RPMI7951 (cell line): ENCODE data around the gene RNF208. TPM values are rescaled to one million over a fixed set of nuclear protein-coding genes. Genes with fewer than 3 reads are reported as not detected.
A peak's percentile ranks its signal among the peaks of the same experiment; 100 is the strongest.
"Not testable (repeated sequence)": the region's sequence is repeated elsewhere in the genome, so short reads cannot be mapped to it uniquely, and the experiment has no call there.

Experiments
- DNase-seq: peaks from one replicate; pipeline ENCODE4 v3.0.0-alpha.2; 2012; ENCODE audit warnings: low read depth
- total RNA-seq: library from RNA; depleted of rRNA; stranded (reverse); fragments of >200 nt; shearing (Covaris generic); gene quantifications from 2 replicates; pipeline ENCODE4 v1.2.3, GENCODE V29; 2014

RNF208 gene
- total RNA-seq, 1 experiment from 2014 or later: not detected

DNA sequence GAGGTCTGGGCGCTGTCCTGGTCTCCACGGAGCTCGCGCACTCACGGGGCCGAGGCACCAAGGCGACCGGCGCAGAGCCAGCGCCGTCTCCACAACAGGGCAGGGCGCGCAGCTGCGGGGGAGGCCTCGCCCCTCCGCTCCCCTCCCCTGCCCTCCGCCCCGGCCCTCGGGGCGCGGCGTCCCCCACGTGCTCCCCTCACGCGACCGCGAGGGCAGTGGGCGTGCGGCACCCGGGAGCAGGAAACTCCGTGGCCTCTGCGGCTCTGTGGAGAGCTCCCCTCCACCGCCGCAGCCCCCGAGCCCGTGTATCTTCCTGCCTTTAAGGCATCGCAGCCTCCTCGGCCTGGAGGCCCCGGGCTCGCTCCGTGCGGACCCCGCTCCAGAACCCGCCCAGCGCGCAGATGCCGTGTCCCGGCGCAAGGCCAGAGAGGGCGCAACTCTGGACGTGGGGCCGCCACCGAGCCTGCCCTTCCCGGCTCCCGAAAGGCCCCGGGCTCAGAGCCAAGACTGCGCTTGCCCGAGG is 18.3 kb upstream of the RNF208 start:
- peak; percentile 83 for DNase-seq

DNA sequence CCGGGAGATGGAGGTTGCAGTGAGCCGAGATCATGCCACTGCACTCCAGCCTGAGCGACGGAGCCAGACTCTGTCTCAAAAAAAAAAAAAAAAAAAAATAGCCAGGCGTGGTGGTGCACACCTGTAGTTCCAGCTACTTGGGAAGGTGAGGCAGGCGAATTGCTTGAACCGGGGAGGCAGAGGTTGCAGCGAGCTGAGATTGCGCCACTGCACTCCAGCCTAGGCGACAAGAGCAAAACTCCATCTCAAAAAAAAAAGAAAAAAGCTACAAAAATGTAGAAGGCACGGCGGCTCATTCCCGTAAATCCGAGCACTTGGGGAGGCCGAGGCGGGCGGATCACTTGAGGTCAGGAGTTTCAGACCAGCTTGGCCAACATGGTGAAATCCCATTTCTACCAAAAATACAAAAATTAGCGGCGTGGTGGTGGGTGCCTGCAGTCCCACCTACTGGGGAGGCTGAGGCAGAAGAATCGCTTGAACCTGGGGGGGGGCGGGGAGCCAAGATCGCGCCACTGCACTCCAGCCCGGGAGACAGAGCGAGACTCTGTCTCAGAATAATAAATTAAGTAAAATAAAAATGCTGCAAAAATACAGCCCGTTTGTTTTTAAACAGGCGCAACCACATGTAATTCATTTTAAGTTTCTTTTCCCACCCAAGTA is 17.6 kb upstream of the RNF208 start:
- DNase-seq: not testable (repeated sequence)

DNA sequence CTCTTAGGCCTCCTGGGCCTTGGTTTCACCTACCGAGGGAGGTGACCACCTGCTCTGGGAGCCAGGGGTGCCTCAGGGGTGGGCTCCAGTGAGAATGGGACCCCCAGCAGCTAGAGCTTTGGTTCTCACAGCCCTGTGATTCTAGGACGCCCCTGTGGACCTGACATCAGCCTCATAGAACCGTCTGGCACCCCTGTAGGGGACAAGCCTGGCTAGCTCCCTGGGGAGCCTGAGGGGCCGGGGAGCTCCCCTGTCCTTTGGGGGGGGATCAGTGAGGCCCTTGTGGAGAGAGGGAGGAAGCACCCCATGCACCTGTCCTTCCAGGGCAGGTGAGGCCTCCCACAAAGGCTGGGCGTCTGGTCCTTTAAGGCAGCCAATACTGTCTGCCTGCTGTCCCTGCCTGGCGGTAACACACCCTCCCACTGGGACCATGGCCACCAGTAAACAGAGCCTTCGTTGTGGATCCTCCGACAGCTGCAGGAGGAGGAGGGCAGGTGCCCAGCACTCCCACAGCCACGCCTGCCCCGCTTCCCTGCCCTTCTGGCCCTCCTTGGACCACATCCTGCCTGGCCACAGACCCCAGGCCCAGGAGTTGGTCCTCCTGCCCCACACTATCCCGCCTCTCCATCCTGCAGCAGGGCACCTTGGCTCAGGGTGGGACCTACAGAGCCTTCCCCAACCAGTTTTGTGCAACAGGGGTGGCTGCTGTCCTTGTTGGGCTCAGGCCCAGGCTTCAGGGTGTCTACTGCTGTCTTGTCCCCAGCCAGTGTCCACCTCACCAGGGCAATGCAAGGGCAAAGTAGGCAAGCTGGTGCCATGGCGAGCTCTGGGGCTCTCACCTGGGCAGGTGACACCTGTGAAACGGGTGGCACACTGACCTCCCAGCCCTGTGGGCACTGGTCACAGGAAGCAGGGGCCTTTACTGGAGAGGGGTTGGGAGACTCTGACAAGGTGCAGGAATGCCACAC is 16.0 kb upstream of the RNF208 start:
- no peak for DNase-seq

DNA sequence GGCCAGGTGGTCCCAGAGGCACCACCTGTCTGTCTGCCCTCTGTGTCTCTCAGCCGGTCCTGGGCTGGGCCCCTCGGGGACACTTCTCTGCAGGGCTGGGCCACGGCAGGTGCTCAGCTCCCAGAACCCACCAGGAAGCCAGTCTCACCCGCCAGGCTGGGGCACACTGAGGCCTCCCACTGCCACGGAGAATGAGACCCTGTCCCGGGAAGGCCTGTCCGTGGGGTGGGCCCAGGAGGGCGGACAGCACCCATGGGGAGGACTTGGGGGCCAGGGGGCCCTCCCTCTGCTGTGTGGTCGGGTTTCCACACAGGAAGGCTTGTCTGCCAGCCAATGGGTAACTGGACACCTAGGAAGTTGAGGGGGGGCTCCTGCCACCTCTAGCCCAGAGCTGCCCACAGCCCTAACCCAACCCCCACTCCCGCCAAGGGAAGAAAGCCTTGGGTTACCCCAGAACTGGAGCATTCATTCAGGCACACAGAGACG is 14.9 kb upstream of the RNF208 start:
- no peak for DNase-seq

DNA sequence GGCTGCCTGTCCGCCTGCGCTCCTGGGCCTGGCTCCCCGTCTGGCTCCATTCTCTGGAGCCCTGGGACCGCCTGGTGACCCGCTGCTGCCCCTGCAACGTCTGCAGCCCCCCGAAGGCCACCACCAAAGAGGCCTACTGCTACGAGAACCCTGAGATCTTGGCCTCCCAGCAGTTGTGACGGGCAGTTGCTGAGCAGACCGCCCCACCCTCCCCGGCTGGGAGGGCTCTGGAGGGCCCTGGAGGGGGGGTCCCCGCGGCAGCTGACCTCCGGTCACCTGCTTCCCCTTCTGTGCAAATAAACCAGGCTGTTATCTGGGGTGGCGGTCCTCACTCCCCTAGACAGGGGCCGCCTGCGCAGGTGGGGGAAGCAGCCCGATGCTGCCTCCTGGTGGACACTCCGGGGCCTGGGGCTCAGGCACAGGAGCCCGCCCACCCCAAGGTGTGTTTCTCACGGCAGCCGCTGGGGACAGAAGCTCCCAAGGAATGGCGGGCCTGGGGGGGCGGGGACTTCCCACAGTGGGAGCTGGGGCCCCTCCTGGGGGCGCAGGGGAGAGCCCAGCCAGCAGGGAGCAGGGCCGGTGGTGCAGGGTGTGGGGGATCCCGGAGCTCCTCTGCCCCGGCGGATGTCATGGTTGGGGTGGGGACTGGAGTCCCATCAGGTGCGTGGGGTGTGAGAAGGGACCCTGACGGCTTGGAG is 14.3 kb upstream of the RNF208 start:
- peak; percentile 58 for DNase-seq

DNA sequence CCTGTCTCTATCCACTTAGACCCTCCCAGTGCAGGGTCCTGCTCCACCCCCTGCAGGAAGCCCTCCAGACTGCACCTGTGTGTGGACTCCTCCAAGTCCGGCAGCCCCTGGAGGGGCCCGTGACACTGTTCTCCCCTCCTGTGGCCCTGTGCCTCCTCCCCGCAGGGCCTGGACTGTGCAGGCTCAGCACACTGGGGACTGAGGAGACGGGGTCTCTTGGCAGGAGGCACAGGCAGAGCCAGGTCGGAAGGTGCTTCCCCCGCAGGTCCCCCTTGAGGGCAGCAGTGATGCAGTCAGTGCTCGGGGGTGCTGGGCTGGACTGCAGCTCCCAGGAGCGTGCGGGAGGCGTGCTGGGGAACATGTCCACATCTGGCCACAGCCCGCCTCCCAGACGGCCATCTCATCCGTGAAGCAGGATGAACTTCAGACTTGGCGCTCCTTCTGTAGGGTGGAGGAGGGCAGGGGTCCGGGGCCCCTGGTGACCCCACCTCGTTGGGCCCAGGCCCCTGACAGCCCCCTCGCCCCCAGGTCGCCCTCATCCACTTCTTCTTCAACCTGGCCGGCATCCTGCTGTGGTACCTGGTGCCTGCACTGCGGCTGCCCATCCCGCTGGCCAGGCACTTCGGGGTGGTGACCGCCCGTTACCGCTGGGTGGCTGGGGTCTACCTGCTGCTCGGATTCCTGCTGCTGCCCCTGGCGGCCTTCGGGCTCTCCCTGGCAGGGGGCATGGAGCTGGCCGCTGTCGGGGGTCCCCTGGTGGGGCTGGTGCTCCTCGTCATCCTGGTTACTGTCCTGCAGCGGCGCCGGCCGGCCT is 13.6 kb upstream of the RNF208 start:
- no peak for DNase-seq

DNA sequence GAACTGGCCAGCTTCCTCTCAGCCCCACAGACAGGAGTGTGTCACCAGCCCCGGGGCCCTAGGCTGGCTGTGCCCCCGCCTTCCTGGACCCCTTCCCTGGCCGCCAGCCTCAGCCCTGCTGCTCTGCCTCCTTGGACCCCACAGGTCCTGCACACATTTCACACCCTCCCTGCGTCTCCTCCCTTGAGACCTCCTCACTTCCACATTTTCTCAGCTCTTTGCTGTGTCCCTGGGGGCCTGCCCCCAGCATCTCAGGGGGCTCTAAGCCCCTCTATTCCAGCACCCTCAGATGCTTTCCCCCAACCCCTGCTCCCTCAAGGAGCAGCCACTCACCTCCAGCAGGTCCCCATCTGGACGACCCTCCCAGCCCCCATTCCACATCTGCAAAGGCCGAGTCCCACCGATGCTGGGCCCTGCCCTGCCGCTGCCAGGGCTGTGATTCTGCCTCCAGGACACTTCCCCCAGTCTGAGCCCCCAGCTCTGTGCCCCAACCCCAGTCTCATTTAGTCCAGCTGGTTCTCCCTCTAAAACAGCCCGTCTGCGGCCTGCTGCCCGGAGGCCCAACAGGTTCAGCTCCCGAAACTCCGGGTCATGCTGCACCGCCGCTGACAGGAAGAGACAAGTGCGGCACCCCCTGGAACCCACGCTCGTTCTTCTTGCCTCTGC is 12.9 kb upstream of the RNF208 start:
- DNase-seq: no peak

DNA sequence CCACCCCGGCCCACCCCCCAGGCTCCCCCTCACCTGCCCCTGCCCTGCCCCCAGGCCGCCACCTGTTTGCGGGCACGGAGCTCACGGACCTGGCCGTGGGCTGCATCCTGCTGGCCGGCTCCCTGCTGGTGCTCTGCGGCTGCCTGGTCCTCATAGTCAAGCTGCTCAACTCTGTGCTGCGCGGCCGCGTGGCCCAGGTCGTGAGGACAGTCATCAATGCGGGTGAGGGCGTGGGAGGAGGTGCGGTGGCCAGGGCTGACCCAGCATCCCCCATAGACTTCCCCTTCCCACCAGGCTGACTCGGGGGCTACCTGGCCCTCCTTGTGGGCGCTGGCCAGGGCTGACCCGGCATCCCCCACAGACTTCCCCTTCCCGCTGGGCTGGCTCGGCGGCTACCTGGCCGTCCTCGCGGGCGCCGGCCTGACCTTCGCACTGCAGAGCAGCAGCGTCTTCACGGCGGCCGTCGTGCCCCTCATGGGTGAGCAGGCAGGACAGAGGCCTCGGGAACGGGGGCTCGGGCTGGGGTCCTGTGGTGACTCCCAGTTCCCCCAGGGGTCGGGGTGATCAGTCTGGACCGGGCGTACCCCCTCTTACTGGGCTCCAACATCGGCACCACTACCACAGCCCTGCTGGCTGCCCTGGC is 12.1 kb upstream of the RNF208 start:
- no peak for DNase-seq

DNA sequence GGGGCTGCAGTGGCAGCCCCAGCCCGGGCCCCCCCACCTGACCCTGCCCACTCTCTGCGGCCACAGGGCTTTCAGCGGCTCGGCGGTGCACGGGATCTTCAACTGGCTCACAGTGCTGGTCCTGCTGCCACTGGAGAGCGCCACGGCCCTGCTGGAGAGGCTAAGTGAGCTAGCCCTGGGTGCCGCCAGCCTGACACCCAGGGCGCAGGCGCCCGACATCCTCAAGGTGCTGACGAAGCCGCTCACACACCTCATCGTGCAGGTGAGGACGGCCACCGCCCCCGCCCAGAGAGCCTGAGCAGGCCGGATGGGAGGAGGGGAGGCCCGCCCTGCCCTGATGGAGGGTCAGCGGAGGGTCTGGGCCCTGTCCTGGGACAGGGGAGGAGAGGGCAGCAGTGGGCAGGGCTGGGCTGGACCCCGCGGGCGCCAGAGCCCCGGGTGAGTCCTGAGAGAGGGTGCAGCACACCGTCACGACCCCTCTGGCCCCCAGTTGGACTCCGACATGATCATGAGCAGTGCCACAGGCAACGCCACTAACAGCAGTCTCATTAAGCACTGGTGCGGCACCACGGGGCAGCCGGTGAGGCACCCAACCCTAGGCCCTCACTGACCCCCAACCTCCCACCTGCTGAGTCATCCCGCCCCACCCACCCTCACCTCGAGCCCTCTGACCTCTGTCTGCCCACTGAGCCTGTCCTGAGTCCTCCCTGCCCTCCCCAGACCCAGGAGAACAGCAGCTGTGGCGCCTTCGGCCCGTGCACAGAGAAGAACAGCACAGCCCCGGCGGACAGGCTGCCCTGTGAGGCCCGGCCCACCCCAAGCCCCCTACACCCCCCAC is 11.3 kb upstream of the RNF208 start:
- DNase-seq: no peak

DNA sequence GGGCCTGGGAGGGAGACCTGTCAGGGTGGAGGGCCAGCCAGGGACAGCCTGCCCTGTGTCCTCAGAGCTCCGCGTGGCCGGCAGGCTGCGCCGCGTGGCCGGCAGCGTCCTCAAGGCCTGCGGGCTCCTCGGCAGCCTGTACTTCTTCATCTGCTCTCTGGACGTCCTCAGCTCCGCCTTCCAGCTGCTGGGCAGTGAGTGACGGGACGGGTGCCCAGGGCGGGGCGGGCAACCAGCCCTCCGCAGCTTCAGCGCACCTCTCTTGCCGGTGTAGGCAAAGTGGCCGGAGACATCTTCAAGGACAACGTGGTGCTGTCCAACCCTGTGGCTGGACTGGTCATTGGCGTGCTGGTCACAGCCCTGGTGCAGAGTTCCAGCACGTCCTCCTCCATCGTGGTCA is 10.5 kb upstream of the RNF208 start:
- DNase-seq: no peak

DNA sequence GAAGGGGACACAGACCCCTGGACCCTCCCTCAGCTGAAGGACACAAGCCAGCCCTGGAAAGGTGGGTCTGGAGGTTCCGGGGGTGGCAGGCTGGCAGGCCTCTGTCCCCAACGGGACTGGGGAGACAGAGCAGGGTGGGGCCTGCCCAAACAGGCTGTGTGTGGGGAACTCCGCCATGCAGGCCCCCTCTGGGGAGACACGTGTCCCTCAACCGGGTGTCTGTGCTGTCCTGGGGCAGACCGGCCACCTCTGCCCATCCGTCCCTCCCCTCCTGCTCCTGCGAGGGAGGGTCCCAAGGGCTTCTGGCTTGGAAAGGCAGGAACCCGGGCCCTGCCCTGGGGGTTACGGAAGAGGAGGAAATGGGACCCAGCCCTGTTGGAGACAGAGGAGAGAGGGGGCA is 10.1 kb upstream of the RNF208 start:
- no peak for DNase-seq

DNA sequence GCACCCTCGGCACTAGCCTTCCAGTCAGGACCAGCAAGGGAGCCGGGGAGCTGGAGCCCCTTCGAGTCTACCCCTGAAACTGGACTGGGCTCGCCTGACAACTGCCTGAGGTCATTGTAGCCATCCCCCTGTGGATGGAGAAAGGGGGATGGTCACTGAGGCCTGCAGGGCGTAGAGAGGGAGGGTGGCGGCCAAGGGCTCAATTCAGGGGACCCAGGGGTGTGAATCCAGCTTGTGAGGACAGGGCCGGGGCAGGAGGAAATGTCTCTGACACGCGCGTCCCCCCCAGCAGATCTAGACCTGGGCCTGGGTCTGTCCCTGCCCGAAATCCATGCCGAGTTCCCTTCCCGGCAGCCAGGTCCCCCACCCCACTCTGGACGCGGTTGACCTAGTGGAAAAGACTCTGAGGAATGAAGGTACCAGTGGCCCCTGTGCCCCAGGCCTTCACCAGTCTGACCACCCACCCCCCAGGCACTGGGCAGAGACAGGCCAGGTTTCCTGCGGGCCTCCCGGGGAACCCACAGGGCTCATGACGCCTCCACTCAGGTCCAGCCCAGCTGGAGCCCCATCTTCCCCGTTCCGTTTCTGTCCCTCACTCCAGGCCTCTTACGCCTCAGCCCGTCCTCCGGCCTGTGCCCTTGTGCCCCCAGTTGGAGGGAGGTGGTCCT is 9.5 kb upstream of the RNF208 start:
- DNase-seq: no peak

DNA sequence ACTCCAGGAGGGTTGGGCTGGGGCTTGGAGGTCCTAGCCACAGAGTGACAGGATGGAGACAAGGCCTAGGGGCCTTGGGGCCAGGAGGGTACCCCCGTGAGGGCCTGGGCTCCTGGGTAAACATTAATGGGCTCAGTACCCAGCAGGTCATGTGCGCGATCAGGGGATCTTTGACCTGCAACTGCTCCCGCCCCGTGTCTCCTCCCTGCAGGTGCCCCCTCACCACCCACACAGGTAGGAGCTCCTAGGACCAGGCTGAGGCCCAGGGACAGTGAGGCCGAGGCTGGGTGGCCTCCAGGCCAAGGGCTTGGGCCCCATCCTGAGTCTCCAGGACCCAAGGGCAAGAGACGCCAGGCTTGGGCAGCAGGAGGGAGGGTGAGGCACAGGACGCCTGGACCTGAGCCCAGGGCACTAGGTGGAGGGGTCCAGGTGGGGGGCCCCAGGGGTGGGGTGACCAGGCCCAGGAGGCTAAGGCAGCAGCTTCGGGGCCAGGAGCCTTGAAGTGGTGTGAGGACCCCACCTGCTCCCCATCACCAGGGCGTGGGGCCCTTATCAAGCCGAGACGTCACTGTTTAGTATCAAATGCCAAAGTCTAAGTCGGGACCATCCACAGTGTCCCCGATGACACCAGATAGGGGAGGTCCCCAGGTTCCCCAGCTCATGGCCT is 8.8 kb upstream of the RNF208 start, which contains the start of gene SLC34A3:
Gene SLC34A3 (plus strand): TSS at position 197 of the 667 bp plus-strand sequence. CDS start 802 bp downstream, outside the sequence.
- DNase-seq: no peak

DNA sequence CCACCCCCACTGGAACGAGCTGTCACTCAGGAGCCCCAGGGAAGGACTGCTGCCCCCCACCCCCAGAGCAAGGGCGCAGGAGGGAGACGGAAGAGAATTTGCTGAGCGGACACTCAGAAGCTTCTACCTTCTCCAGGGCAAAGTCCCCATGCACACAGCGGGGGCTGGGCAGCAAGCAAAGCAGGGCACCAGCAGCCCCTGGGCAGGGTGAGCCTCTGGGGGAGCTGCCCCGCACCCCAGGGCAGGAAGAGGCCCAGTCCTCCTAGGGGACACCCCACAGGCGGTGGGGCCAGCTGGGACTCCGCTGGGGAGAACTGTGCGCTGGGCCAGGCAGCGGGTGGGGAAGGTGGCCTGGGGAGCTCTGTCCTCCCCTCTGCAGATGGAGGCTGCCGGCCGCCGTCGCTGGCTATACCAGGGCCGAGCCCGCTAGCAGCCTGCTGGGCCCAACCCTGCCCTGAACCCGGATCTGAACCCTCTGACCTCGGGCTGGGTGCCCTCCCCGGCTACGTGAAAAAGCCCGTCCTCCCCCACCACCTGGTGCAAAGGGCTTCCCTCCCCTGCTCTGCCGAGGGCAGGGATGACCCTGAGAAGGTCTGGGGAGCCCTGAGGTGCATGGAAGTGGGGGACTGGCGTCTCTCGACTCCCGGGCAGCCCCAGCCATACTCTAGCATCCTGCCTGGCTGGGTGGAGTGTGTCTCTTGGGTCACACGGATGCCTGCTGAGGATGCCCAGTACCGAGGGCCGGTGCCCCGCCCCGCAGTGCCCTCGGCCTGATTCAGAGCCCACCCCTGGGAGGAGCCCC is 8.1 kb upstream of the RNF208 start:
- no peak for DNase-seq

DNA sequence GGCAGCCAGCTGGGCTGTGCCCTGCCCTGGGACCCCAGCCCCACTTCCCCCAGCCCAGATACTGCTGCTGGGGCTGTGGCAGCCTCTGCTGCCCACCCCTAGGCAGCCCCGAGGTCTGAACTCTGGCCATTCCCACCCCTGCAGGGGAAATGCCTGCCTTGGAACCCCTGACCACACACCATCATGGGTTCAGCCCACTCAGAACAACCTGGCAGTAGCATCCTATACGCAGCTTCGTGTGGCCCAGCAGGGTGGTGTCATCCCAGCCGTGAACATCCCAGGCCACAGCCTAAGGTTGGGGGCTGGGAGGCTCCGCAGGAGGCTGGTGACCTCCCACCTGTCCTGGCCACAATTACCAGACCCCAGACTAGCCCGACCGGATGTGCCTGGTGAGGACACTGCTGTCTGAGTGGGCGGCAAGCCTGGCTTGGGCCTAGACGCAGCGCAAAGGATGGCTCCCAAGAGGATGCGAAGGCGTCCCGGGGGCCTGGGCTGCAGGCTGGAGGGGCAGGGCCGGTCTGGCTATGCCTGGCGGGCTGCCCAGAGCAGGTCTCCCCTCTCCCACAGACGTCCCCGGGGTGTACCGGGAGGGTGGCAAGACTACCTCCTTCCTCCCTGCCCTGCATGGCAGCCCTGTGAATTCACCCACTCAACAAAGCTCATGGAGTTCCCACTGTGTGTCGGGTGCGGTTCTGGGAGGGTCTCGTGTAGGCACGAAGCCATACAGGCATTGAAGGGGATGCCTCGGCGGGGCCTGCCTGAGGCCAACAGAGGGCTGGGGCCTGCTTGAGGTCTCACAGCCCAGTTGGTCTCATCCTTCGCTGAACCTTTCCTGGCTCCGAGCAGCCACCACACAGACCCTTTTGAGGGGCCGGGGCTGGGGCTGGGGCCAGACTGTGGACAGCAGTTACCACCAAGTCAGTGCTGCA is 7.2 kb upstream of the RNF208 start:
- DNase-seq: no peak

DNA sequence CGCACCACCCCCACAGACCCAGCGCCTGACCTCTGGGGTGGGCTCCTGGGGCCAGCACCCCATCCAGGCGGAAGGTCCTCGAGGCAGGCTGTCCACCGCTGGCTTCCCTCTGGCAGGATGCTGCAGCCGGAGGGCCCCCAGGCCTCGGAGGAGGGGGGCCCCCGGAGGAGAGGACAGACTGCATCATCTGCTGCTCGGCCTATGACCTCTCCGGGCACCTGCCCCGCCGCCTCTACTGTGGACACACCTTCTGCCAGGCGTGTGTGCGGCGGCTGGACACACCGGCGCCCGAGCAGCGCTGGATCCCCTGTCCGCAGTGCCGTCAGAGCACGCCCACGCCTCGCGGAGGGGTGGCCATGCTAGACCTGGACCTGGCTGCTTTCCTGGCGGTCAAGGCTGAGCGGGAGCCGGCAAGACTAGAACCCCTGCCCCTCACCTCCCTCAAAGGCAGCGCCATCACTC is 6.5 kb upstream of the RNF208 start:
- no peak for DNase-seq
